GM10847 (cell line): ENCODE results near the gene TRIM44.

Experiments
- POLR2A ChIP-seq: IDR thresholded peaks from 2 replicates; pipeline ENCODE4 v1.6.1; 2011; ENCODE audit not compliant: insufficient read length; ENCODE audit errors: extremely low read depth

Gene TRIM44

GRCh38 chr11:35654711-35655110 lies 7.9 kb upstream of the TRIM44 start:
- TF ChIP-seq POLR2A, result no peak

- no peak for TF ChIP-seq POLR2A
Measured at GRCh38 chr11:35655254-35655653, 7.3 kb upstream of the TRIM44 start.

- no peak for TF ChIP-seq POLR2A
Measured at GRCh38 chr11:35655856-35656255, 6.7 kb upstream of the TRIM44 start.

GRCh38 chr11:35658020-35658948 lies 4.3 kb upstream of the TRIM44 start:
- no peak for TF ChIP-seq POLR2A

- TF ChIP-seq POLR2A, result no peak
Measured at GRCh38 chr11:35661534-35661933, 1.0 kb upstream of the TRIM44 start.

GRCh38 chr11:35662061-35662648 lies 420 bp upstream of the TRIM44 start:
- TF ChIP-seq POLR2A, result no peak

- no peak for TF ChIP-seq POLR2A
Measured at GRCh38 chr11:35663408-35663702, 780 bp downstream of the TRIM44 start.

- no peak for TF ChIP-seq POLR2A
Measured at GRCh38 chr11:35664977-35665441, 2.4 kb downstream of the TRIM44 start.

- TF ChIP-seq POLR2A, result no peak
Measured at GRCh38 chr11:35667257-35667656, 4.7 kb downstream of the TRIM44 start.

- TF ChIP-seq POLR2A, result no peak
Measured at GRCh38 chr11:35671396-35672127, 9.0 kb downstream of the TRIM44 start.

GRCh38 chr11:35672608-35673007 lies 10.0 kb downstream of the TRIM44 start:
- no peak for TF ChIP-seq POLR2A

- TF ChIP-seq POLR2A, result no peak
Measured at GRCh38 chr11:35675901-35676610, 13.5 kb downstream of the TRIM44 start.

GRCh38 chr11:35676611-35676965 lies 14.0 kb downstream of the TRIM44 start:
- TF ChIP-seq POLR2A, result no peak

GRCh38 chr11:35677904-35678303 lies 15.3 kb downstream of the TRIM44 start:
- TF ChIP-seq POLR2A, result no peak

GRCh38 chr11:35678471-35678870 lies 15.9 kb downstream of the TRIM44 start:
- TF ChIP-seq POLR2A, result no peak
